Measurements from ENCODE around the gene A2M.

A2M gene

DNA sequence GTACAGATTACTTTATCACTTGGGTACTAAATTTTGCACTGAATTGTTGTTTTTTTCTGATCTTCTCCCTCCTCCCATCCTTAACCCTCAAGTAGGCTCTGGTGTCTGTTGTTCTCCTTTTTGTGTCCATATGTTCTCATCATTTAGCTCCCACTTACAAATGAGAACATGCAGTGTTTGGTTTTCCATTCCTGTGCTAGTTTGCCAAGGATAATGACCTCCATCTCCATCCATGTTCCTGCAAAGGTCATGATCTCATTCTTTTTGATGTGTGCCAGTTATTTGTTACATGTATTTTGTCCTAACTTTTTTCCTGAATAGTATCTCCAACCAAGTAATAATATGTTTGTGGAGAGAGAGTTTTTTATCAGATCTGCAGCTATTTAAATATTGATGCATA, 44.2 kb downstream of the A2M start:
- DNase-seq, result no peak

DNA sequence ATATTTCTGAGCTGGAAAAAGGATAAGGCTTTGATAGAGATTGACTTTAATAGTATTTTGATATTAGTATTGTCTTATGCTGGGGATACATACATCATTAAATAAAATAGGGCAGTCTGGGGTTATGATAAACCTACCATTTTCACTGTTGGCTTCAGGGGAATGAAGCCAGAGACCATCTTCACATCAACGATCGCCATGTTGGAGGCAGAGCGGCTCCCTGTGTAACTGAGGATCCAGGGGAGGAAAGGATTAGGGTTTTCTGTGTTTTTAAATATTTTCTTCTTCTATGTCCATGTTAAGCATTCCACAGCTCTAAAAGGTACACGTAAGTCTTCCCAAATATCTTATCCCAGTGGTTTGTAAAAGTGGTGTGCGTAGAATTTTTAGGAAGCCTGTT, 45.4 kb downstream of the A2M start:
- DNase-seq, result no peak

DNA sequence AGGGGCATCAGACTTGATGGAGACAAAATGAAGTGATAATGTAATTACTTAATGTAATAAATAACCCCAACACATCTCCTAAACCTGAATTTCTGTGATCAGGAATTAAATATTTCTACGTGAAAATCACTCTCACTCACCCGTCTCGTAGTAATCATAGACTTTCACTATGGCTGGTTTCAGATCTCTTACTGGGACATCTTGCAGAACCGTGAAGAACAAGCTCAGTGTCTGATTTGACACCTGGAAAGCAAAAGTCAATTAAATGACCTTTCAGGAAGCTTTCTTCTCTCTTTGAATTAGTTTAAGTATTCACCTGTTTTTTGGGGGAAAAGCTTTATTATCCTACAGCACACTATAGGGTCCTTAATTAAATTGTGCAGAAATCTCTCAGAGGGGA, 47.1 kb downstream of the A2M start:
- DNase-seq, result no peak

DNA sequence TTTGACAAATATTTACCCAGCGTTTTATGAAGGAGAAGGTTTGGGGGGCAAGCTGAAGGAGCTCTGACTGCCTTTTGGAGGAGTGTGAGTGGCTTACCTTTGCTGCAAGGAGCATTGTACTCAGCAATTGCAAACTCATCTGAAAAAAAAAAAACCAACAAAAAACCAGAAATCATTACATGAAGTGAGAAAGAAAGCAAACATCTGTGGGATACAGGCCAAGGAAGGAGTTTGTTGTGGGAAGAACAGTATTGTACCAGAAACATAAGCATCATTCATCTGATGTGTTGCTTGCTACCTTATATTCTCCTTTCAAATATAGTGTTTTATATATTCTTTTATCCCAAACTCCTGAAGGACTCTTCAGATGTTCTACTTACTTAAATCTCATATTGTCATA, 47.6 kb downstream of the A2M start:
- no peak for DNase-seq

DNA sequence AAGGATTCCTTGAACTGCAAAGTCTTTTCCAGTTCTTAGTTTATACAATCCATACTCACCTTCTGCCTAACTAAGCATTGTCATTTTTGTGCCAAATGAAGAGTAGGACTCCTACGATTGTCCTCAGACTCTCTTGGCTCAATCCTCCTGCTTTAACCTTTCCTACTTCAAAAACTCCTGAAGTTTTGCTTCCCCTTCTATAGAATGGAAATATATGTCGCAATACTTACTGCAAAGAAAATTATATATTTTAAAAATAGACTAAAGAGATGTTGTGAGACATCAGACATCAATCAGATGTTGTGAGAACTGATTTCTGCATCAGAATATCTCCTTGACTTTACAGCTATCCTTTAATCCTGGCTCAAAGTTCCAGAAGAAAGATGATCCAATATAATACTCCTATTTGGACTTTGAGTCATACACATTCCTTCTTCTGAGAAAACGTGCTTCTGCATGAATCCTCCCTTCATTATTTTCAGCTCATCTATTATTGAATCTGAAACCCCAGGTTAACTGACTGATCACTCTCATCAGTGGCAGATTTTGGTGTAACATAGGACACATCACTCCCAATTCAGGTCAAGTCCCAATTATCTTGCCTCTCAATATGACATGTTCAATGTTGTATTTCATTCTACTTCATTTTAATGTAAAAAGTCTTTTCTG, 48.8 kb downstream of the A2M start:
- no peak for DNase-seq

DNA sequence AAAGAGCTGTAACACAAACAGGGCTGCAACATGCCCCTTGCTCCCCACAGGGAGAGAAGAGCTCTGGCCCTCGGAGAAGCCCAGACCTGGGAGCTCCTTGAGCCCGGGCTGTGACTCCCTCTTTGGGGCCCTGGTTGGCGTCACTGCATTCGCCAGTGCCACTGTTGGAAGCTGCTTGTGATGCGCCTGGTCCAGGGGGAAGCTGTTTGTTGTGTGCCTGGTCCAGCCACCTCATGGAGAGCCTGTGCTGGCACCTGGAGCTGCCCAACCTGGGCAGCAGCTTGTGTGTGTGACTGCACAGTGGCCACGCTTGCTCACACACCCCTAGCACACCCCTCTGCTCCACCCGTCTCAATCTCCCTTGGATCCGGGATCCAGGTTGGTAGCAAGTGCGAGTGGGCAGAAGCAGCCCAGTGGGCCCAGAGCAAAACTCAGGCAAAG, 49.5 kb downstream of the A2M start:
- no peak for DNase-seq

DNA sequence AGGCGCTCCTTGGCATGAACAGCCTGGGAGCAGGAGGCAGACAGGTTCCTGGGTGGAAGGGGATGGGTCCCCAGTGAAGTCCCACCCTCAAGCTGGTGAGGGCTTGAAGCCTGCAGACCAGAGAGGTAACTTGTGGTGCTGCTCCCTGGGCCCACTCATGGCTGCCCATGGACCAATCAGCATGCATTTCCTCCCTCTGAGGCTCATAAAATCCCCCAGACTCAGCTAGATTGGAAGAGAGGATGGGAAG, 50.2 kb downstream of the A2M start:
- DNase-seq, result no peak

DNA sequence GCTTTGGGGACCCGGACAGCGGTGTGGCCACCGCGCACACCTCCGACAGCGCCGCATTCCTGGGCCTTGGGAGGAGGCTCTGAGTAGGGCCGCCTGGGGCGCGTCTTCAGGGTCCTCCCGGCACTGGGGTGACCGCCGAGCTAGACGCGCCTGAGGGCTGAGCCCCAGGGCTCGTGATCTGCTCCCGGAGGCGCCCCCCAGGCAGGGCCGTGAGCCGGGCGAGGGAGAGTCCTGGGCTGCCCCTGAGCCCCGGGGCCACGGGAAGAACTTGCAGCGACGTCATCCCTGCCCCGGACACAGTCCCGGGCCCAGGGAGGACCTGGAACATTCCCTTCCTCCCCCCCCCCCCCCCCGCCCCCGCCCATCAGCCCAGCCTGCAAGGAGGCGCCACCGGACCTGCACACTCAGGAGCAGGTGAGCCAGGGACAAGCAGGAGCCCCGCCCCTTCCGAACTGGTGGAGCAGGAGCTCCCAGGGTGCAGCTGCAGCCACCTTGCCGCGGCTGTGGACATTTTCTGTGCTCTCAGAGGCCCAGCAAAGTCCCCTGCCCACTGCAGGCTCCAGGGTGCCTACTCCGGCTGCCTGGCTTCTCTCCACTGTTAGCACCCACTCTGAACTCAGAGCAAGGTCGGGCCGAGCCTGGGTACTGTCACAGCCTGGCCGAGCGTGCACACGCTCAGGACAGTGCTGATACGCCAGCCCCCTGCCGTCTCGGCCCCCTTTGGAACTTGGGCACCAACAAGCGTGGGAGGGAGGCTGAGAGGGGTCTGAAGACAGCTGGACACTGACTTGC, 50.7 kb downstream of the A2M start:
- DNase-seq, result no peak

DNA sequence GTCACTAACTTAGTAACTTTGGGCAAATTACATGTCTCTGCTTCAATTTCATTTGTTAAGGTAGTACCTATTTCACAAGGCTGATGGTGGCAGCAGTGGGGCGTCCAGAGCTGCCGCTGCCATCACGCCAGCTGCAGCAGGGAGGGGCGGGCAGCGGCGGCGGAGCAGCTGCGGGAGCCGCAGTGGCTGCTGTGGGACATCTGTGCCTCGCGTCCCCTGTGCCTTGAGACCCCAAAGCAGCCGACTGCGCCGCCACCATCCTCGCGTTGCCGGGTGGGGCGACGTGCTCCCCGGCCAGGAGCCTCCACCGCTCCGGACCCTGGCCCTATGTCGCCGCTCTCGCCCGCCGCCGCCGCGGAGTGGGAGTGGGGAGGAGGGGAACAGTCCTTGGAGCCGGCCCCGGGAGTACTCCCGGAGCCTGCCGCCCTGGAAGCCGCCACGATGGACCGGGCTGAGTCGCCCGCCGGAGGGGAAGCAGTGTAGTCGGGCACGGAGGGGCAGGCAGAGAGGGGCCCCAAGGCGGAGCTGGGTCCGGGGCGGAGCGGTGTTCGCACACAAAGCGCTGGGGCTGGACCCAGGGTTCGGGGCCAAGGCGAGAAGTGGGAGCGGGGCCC, 51.4 kb downstream of the A2M start:
- no peak for DNase-seq

DNA sequence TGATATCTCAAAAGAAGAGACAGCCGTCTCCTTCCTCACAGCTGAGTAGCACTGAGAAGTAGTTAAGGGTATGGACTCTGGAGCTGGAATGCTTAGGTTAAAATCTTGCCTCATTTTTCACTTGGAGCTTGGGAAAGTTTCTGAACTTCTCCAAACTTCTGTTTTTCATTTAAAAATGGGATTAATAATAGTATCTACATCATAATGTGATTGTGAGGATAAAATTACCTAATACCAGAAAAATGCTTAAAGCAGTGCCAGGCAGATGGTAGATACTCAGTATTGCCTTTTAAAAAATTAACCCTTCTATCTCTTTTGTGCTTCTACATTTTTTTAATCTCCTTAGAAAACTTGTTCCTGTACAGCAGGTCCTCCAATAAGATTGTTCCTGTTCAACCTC, 63.1 kb downstream of the A2M start:
- DNase-seq, result no peak

DNA sequence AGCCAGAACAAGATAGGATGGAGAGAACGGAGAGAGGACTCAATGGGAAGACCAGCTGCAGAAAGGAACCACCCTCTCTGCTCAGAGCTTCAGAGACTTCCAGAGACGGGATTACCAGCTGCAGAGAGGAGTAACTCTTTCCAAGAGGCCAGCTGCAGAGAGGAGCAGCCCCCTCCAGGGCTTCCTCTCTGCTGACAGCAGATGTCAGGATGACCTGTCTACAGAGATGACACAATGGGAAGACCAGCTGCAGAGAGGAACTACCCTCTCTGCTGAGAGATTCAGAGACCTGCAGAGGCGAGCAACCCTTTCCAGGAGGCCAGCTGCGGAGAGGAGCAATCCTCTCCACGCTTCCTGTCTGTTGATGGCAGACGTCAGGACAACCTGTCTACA, 64.6 kb downstream of the A2M start:
- no peak for DNase-seq

DNA sequence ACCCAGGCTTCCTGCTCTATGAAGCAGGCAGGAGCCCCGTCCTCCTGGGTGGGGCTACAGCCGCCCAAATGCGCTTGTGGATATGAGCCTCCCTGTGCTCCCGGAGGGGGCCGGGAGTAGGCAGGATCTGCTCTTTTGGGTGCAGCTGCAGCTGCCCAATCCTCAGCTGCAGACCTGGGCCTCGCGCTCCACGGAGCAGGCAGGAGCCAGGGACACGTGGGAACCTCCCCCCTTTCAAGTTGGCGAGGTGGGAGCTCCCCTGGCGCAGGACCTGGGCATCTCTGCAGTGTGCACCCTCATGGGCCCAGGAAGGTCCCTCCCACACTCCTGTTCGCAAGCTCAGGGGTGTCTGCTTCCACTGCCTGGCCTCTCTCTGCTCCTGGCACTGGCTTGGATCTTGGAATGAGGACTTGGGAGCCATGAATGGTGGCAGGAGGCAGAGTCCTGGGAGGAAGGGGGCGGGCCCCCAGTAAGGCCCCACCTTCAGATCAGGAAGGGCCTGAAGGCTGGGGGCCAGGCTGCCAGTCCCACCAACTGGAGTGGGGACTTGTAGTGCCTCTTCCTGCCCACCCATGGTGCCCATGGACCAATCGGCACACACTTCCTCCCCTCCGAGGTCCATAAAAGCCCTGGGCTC, 65.1 kb downstream of the A2M start:
- DNase-seq, result no peak

DNA sequence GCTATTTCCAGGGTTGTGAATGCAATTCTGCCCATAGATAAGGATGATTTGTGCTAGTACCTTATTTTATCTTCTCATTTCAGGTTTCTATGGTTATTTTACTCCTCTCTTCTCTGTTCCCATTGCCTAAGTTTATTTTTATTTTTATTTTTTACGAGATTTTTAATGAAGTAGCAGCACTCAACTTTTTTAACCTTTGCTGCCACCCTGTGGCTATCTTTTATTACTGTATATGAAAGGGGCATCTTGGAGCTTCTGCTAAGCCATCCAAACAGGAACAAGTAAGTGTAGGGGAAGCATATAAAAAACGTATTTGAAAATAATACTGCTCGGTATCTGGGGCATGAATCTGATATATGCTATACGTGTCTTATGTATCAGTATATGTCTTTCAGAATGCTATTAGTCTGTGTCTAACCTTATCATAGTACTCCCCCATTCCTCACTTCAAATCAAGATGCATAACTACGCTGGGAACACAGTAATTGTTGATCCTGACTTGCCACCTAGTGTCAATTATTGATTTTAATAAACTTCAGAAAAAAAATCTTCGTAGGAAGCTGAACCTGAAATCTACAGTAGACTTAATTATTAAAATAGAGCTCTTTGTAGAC, 66.1 kb downstream of the A2M start:
- DNase-seq, result no peak

DNA sequence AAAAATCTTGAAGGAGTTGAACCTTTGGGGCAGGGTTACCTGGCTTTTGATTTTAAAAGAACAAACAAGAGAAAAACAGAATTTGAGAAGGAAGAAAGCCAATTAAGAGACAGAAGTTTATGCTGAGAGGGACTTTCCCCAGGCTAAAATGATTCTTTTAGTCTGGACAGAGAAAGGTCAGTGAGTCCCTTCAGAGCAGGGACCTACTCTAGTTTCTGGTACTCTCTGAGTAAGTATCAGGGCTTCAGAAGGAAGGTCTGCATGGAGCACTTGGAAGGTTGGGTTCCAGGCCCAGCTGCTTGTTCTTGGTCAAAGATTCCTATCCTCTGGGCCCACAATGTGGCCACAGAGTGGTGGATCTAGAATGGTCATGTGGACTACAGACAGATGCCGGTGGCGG, 66.8 kb downstream of the A2M start:
- DNase-seq, result no peak

DNA sequence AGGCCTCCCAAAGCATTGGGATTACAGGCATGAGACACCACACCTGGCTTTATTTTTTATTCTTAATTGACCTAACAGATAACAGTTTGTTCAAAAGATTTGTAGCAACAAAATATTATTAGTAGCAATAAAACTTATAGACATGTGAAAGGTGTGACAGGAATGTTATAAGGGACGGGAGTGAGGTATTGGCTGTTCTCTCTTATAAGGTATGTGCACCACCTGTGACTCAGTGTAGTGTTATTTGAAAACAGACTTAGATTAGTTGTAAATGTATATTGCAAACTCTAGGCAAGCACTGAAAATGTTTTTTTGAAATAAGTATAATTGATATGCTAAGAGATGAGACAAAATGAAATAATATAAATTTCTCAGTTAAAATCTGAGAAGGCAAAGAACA, 68.6 kb downstream of the A2M start:
- no peak for DNase-seq

DNA sequence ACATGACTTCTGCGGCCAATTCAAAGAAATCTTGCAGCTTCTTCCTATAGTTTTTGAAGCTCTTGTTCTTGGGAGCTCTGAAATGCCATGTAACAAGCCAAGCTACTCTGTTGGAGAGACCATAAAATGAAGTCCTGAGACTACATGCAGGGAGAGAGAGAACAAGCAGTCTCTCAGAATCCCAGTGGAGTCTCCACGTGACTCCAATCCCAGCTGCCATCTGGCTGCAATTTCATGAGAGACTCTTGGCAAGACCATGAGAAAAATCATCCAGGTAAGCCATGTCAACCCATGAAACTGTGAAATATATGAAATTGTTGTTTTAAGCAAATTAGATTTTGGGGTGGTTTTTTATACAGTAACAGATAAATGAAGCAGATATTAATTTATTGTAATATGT, 72.0 kb downstream of the A2M start:
- DNase-seq, result no peak

DNA sequence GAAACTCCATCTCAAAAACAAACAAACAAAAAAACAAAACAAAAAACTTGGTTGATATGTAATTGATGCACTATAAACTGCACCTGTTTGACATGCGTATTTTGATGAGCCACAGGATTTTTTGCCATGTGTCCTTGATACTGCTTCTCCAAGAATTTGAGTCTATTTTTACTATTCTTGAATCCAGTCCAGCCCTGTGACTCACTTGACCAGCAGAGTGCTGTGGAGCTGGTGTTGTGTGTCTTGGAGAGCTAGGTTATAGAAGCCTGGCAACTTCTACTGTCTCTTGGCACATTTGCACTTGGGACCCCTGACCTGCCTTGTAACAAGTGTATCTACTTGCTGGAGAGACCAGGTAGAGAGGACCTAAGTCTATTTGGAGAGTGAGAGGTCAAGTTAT, 74.4 kb downstream of the A2M start:
- no peak for DNase-seq

DNA sequence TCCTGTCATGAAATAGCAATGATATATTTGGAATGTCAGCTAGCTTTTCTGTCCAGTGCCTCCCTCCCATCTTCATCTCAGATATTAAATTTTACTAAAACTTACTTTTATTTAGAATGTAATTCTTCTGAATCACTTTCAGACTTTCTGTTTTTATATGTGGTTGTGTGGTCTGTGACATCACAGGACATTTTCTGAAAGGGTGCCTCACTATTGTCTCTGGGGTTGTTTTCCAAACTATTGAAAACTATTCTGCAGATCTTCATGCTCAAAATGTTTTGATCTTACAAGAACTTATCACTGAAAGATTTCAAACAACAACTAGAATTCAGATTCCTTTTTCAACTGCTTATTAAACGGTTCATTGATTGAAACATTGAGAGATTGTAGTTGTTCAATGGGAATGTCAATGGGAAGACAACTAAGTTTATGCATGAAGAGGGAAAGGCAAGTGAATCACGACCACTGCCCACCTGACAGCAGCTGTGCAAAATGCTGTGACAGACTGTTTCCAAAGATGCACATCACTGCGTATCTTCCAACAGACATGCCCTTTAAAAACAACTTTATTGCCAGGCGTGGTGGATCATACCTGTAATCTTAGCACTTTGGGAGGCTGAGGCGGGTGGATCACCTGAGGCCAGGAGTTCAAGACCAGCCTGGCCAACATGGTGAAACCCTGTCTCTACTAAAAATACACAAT, 75.1 kb downstream of the A2M start:
- DNase-seq, result no peak

DNA sequence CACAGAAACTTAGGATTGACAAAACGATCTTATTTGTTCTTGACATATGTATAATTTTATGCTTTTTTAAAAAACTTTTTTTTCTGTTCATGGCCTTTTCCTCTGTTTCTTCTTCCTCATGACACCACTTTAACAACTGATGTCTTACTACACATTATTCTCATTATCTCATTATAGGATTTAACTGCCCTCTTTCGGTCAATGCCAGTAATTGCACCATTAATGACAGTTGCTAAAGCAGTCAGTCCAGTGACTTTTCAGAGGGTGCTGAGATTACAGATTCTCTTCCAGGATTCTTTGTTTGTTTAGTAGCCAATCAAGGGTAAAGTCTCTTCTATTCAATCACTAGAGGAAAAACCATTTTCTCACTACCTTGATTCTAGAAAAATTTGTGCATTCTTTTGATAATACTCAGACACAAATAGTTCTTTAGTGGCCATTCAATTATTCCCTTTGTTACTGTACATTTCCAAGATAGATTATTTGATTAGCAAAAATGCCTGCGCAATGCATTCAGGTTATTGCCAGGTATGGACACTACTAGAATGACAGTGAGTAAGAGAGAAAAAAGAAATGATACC, 76.2 kb downstream of the A2M start:
- no peak for DNase-seq

DNA sequence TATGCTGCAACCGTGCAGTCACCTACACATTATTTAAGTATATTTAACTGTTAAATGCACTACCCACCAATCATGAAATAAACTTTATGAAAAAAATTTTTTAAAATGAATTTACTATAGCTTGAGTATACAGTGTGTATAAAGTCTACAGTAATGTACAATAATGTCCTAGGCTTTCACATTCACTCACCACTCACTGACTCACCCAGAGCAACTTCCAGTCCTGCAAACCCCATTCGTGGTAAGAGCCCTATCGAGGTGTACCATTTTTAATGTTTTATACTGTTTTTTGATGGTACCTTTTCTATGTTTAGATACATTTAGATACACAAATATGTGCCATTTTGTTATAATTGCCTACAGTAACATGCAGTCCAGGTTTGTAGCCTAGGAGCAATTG, 78.3 kb downstream of the A2M start:
- no peak for DNase-seq

DNA sequence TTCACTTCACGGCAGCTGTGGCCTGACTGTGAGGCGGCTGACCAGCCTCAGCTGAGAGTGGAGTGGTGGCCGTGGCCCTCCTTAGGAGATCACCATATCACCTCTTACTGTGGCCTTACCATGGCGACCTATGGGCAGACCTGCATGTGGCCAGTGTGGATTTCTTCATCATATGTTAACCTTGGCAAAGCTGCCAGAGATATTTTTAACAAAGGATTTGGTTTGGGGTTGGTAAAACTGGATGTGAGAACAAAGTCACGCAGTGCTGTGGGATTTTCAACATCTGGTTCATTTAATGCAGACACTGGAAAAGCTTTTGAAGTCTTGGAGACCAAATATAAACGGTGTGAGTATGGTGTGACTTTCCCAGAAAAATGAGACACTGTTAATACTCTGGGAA, 79.5 kb downstream of the A2M start:
- no peak for DNase-seq

DNA sequence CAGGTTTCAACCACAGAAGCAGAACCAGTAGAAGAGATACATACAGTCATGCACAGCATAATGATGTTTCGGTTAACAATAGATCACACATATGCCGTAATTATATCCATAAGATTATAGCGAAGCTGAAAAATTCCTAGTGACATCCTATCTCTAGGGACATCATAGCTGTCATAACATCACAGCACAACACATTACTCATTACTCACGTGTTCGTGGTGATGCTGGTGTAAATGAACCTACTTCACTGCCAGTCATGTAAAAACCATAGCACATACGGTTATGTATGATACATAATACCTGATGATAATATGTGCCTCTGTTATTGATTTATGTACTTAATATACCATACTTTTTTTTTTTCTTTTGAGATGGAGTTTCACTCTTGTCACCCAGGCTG, 81.6 kb downstream of the A2M start:
- no peak for DNase-seq

Measured in NCI-H2029 treated with DMSO at 0.1 percent for 48 hours (cell line).